ENCODE measurements around the gene RAPGEF4. TPM values are rescaled to one million over a fixed set of nuclear protein-coding genes. Genes with fewer than 3 reads are reported as not detected.

RAPGEF4 gene
- total and polyA plus RNA-seq, 2 of the 13 experiments (the other 11 are each of a cell fraction or from before 2014, with no cell fraction given): 0.78 to 0.91 TPM

DNA sequence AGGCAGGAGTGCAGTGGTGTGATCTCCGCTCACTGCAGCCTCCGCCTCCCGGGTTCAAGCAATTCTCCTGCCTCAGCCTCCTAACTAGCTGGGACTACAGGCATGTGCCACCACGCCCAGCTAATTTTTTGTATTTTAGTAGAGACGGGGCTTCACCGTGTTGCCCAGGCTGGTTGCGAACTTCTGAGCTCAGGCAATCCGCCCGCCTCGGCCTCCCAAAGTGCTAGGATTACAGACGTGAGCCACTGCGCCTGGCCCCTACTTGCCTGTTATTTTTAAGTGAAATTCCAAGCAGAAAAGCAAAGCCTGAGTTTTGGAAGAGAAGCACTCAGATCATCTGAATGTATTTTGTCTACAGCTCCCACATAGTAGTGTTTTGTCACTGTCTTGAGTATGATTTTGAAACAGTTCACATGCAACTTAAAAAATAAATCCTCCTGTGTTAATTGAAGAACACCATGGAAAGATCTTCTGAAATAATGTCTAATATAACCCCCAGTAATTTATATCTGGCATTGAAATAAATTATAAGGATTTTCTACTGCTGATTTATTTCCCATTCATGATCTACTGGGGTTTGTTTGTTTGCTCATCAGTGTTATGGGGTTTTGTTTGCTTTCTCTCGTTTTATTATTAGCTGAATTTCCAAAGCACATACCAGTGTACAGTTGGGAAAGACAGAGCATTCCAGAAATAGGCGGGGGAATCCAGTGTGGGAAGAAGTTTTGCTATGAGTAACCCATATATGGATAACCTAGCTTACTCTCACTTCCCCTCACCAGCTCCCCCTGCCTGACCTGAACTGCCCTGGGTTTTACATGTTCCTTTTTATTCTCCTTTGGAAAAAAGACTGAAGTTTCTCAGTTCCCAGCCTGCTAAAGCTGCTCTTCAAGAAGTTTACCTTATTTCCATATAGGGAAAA is 259.9 kb downstream of the RAPGEF4 start:
- Histone ChIP-seq H3K36me3 (replicated peaks in 1 of 2; ENCODE audit: control insufficient read depth in 1 of 2, insufficient read depth in 2 of 2, low read length in 2 of 2) (no peaks in the 10 kb centered on the region), H3K4me1 (ENCODE audit: insufficient read depth, low read length) (peaks cover 39% of the 10 kb centered on the region), H3K4me2 (ENCODE audit: low read depth, low read length) (peak overlapping the region; percentile 30), H3K27ac (ENCODE audit: extremely low read length, insufficient read depth, low read length) (no peak overlapping the region), H4K20me1 (ENCODE audit: insufficient read depth, low read length) (no peaks in the 10 kb centered on the region), H3K9me3 (ENCODE audit: low read length) (no peaks in the 10 kb centered on the region), H3K9ac (ENCODE audit: insufficient read depth, low read depth, low read length) (no peak overlapping the region), H3K27me3 (ENCODE audit: control insufficient read depth in 1 of 2, insufficient read depth in 2 of 2, low read length in 2 of 2) (no peaks in the 10 kb centered on the region; a peak in 1 of 5 replicates), H2AFZ (ENCODE audit: low read length) (no peak overlapping the region), H3K79me2 (ENCODE audit: insufficient read depth, low read length) (no peaks in the 10 kb centered on the region), H3K4me3 (replicated peaks in 1 of 3; ENCODE audit: insufficient read depth in 1 of 3, low read depth in 2 of 3, low read length in 3 of 3) (no peak overlapping the region)
- in situ Hi-C loops (cut with HindIII; ENCODE audit: extremely low pct_ligation_motif_present, low pct_unique_long_range_greater_than_20kb): no loop called here
- 21% methylated on average over 14 of the region's 14 CpGs for WGBS (ENCODE audit: low lambda C conversion rate)
- peak; percentile 86 for DNase-seq (ENCODE audit: low spot score)
- no peak for FAIRE-seq
- no TSS peak for BruUV-seq (replicated peaks)
- ATAC-seq: peak; percentile 94
- ChIA-PET POLR2A (interaction anchor here (0.9 kb wide), 1 partner anchor 10 kb away, joined by 4 read pairs; no protein-coding TSS in a partner anchor), CTCF (ENCODE audit: low intra/inter-chr PET ratio, low total read pairs) (no interaction called here)
- intact Hi-C loops (cut with micrococcal nuclease; ENCODE audit: unreplicated experiment): no loop called here
- no peak for TF ChIP-seq HOXA5 (CRISPR knock-in tag; IDR thresholded peaks at IDR 0.05)
- TF ChIP-seq HNRNPL (IDR thresholded peaks at IDR 0.05; ENCODE audit: low read depth, low read length): no peak
- TF ChIP-seq ZNF766 (CRISPR knock-in tag; IDR thresholded peaks at IDR 0.05; ENCODE audit: borderline replicate concordance): no peak
- no peak for TF ChIP-seq NFKB2 (CRISPR knock-in tag; IDR thresholded peaks at IDR 0.05; ENCODE audit: borderline replicate concordance)
- peak; percentile 53; the same call in 1 of the 2 replicates for TF ChIP-seq BCL6 (CRISPR knock-in tag; IDR thresholded peaks at IDR 0.05)
- no peak for TF ChIP-seq RNF2 (conservative IDR thresholded peaks at IDR 0.05; ENCODE audit: low read depth)
- no peak for TF ChIP-seq KAT7 (CRISPR knock-in tag; IDR thresholded peaks at IDR 0.05; ENCODE audit: borderline replicate concordance)
- TF ChIP-seq ZBTB34 (CRISPR knock-in tag; IDR thresholded peaks at IDR 0.05): no peak
- TF ChIP-seq RARA (CRISPR knock-in tag; IDR thresholded peaks at IDR 0.05): peak; percentile 43
- TF ChIP-seq SETDB1 (CRISPR knock-in tag; IDR thresholded peaks at IDR 0.05; ENCODE audit: borderline replicate concordance): no peak
- TF ChIP-seq TBX3 (IDR thresholded peaks at IDR 0.05; ENCODE audit: borderline replicate concordance): no peak
- TF ChIP-seq ZNF430 (CRISPR knock-in tag; IDR thresholded peaks at IDR 0.05): no peak
- no peak for TF ChIP-seq RAD51 (IDR thresholded peaks at IDR 0.05; ENCODE audit: borderline replicate concordance)
- no peak for TF ChIP-seq CC2D1A (CRISPR knock-in tag; IDR thresholded peaks at IDR 0.05)
- TF ChIP-seq, protein P1, sequence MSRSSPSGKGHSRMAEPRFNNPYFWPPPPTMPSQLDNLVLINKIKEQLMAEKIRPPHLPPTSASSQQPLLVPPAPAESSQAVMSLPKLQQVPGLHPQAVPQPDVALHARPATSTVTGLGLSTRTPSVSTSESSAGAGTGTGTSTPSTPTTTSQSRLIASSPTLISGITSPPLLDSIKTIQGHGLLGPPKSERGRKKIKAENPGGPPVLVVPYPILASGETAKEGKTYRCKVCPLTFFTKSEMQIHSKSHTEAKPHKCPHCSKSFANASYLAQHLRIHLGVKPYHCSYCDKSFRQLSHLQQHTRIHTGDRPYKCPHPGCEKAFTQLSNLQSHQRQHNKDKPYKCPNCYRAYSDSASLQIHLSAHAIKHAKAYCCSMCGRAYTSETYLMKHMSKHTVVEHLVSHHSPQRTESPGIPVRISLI (CRISPR knock-in tag; IDR thresholded peaks at IDR 0.05; ENCODE audit: borderline replicate concordance): no peak
- TF ChIP-seq REL (CRISPR knock-in tag; conservative IDR thresholded peaks at IDR 0.05): no peak
- TF ChIP-seq, protein P2, sequence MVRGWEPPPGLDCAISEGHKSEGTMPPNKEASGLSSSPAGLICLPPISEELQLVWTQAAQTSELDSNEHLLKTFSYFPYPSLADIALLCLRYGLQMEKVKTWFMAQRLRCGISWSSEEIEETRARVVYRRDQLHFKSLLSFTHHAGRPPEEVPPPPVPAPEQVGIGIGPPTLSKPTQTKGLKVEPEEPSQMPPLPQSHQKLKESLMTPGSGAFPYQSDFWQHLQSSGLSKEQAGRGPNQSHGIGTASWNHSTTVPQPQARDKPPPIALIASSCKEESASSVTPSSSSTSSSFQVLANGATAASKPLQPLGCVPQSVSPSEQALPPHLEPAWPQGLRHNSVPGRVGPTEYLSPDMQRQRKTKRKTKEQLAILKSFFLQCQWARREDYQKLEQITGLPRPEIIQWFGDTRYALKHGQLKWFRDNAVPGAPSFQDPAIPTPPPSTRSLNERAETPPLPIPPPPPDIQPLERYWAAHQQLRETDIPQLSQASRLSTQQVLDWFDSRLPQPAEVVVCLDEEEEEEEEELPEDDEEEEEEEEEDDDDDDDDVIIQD (CRISPR knock-in tag; IDR thresholded peaks at IDR 0.05; ENCODE audit: low read depth): peak; percentile 46; the same call in 1 of the 2 replicates
- TF ChIP-seq SMC3 (IDR thresholded peaks at IDR 0.05; ENCODE audit: low read length): 0 out of 2 replicates have a peak, but pooled peaks have one; percentile 1
- no peak for TF ChIP-seq ZNF768 (CRISPR knock-in tag; IDR thresholded peaks at IDR 0.05)
- TF ChIP-seq MTA3 (CRISPR knock-in tag; IDR thresholded peaks at IDR 0.05): no peak
- TF ChIP-seq REXO4 (CRISPR knock-in tag; IDR thresholded peaks at IDR 0.05; ENCODE audit: borderline replicate concordance): no peak
- TF ChIP-seq ZNF260 (CRISPR knock-in tag; IDR thresholded peaks at IDR 0.05; ENCODE audit: borderline replicate concordance, low read depth): no peak

All from HepG2 (cell line).